ENCODE data around the gene MYADM.

The MYADM gene

DNA sequence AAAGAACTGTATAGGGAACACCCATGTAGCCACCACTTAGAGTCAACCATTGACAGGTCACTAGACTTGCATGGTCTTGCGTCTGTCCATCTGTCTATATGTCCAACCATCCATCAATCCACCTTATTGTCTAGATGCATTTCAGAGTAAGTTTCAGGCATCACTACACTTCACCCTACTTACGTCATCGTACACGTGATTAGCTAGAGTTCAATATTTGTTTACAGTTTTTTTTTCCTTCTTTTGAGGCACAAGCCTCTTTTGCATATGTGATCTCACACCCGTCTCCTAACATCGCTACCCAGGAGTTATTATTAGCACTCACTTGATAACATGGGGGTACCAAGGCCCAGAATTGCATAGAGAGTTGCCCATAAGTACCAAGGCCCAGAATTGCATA is 48.3 kb downstream of the MYADM start:
- no peak for TF ChIP-seq CTCF (IDR thresholded peaks at IDR 0.05; ENCODE audit: borderline replicate concordance, insufficient read depth, low read depth, low read length)
- no peak overlapping the region for H3K4me3 ChIP-seq (ENCODE audit: low read depth, low read length)

DNA sequence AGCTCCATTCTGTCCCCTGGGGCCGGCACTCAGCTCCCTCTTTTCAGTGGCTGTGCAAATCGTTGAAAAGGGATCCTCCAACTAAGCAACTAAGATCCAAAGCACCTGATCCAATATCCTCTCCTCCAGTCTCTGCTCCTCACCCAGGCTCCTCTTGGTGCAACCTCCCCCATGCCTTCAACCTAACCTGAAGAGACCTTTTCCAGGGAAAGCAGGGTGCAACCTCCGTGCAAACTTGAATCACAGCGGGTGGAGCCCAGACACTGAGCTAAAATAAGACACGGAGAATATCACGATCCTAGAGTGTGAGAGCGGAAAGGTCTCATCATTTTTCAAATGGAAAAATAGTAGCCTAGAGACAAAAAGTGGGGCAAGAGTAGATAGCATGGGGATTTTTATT is 49.7 kb downstream of the MYADM start:
- TF ChIP-seq CTCF (IDR thresholded peaks at IDR 0.05; ENCODE audit: borderline replicate concordance, insufficient read depth, low read depth, low read length) = no peak

More for the DNA sequence above, 49.7 kb downstream of the MYADM start:
- no peak overlapping the region for H3K4me3 ChIP-seq (ENCODE audit: low read depth, low read length)

Data from GM12875 (cell line).